ENCODE measurements around the gene KCNJ16. TPM values are rescaled to one million over a fixed set of nuclear protein-coding genes. Genes with fewer than 3 reads are reported as not detected.

The KCNJ16 gene
- total RNA-seq, 1 donor from 2014 or later: 0.23 TPM

- DNase-seq (ENCODE audit: low spot score): no peak
- H3K36me3 Mint-ChIP-seq (ENCODE audit: low read depth, unreplicated experiment): peaks cover 4% of the 10 kb centered on the region
- no peaks in the 10 kb centered on the region for H3K9me3 Mint-ChIP-seq (ENCODE audit: unreplicated experiment)
- TF ChIP-seq CTCF (IDR thresholded peaks at IDR 0.05; ENCODE audit: unreplicated experiment): no peak
- no peaks in the 10 kb centered on the region for H3K4me1 Mint-ChIP-seq (ENCODE audit: unreplicated experiment)
- H3K27ac Mint-ChIP-seq (ENCODE audit: unreplicated experiment): no peak overlapping the region
- peaks cover 3% of the 10 kb centered on the region for H3K27me3 Mint-ChIP-seq (ENCODE audit: unreplicated experiment)
- no peak overlapping the region for H3K4me3 Mint-ChIP-seq (ENCODE audit: unreplicated experiment)
Measured at GRCh38 chr17:70128727-70129238, 53.8 kb downstream of the KCNJ16 start.

GRCh38 chr17:70130289-70130688, 55.3 kb downstream of the KCNJ16 start:
- Mint-ChIP-seq H3K4me3 (ENCODE audit: unreplicated experiment) (no peak overlapping the region), H3K4me1 (ENCODE audit: unreplicated experiment) (no peaks in the 10 kb centered on the region), H3K9me3 (ENCODE audit: unreplicated experiment) (no peaks in the 10 kb centered on the region), H3K36me3 (ENCODE audit: low read depth, unreplicated experiment) (peaks cover 4% of the 10 kb centered on the region), H3K27me3 (ENCODE audit: unreplicated experiment) (peaks cover 3% of the 10 kb centered on the region), H3K27ac (ENCODE audit: unreplicated experiment) (no peak overlapping the region)
- TF ChIP-seq CTCF (IDR thresholded peaks at IDR 0.05; ENCODE audit: unreplicated experiment): no peak
- DNase-seq (ENCODE audit: low spot score): no peak

- no peak overlapping the region for H3K4me3 Mint-ChIP-seq (ENCODE audit: unreplicated experiment)
- no peaks in the 10 kb centered on the region for H3K4me1 Mint-ChIP-seq (ENCODE audit: unreplicated experiment)
- no peaks in the 10 kb centered on the region for H3K9me3 Mint-ChIP-seq (ENCODE audit: unreplicated experiment)
- peaks cover 2% of the 10 kb centered on the region for H3K27me3 Mint-ChIP-seq (ENCODE audit: unreplicated experiment)
- DNase-seq (ENCODE audit: low spot score): no peak
- H3K27ac Mint-ChIP-seq (ENCODE audit: unreplicated experiment): no peak overlapping the region
- TF ChIP-seq CTCF (IDR thresholded peaks at IDR 0.05; ENCODE audit: unreplicated experiment): no peak
- peaks cover 2% of the 10 kb centered on the region for H3K36me3 Mint-ChIP-seq (ENCODE audit: low read depth, unreplicated experiment)
Measured at GRCh38 chr17:70132505-70132904, 57.5 kb downstream of the KCNJ16 start.

- no peak for DNase-seq (ENCODE audit: low spot score)
- Mint-ChIP-seq H3K27me3 (ENCODE audit: unreplicated experiment) (no peaks in the 10 kb centered on the region), H3K27ac (ENCODE audit: unreplicated experiment) (no peak overlapping the region), H3K4me3 (ENCODE audit: unreplicated experiment) (no peak overlapping the region), H3K4me1 (ENCODE audit: unreplicated experiment) (no peaks in the 10 kb centered on the region), H3K9me3 (ENCODE audit: unreplicated experiment) (no peaks in the 10 kb centered on the region), H3K36me3 (ENCODE audit: low read depth, unreplicated experiment) (no peaks in the 10 kb centered on the region)
- no peak for TF ChIP-seq CTCF (IDR thresholded peaks at IDR 0.05; ENCODE audit: unreplicated experiment)
Measured at GRCh38 chr17:70134042-70134441, 59.0 kb downstream of the KCNJ16 start.

- Mint-ChIP-seq H3K4me3 (ENCODE audit: unreplicated experiment) (no peak overlapping the region), H3K36me3 (ENCODE audit: low read depth, unreplicated experiment) (no peaks in the 10 kb centered on the region), H3K9me3 (ENCODE audit: unreplicated experiment) (no peaks in the 10 kb centered on the region), H3K27ac (ENCODE audit: unreplicated experiment) (no peak overlapping the region), H3K4me1 (ENCODE audit: unreplicated experiment) (no peaks in the 10 kb centered on the region), H3K27me3 (ENCODE audit: unreplicated experiment) (no peaks in the 10 kb centered on the region)
- no peak for DNase-seq (ENCODE audit: low spot score)
- TF ChIP-seq CTCF (IDR thresholded peaks at IDR 0.05; ENCODE audit: unreplicated experiment): no peak
Measured at GRCh38 chr17:70134777-70135176, 59.8 kb downstream of the KCNJ16 start.
